Activated CD8-positive, alpha-beta T cell treated with anti-CD3 and anti-CD28 coated beads for 36 hours (primary cell): ENCODE data around the gene PANK4. TPM values are rescaled to one million over a fixed set of nuclear protein-coding genes. Genes with fewer than 3 reads are reported as not detected.

Source experiments
- ATAC-seq: fragments of 200-7000 bp; cut with Tn5 transposase; one replicate; pipeline ENCODE4 v1.10.0; 2021; ENCODE audit warnings: mild to moderate bottlenecking, moderate library complexity
- CTCF ChIA-PET: fragments of 350-600 bp; sonication (Branson Sonifier 250); formaldehyde crosslinking; loops from one replicate; lab custom pipeline; 2021; ENCODE audit warnings: antibody characterized with exemption; lab: Charles Lee
- POLR2A ChIA-PET: fragments of 350-600 bp; sonication (Branson Sonifier 250); formaldehyde crosslinking; loops from one replicate; lab custom pipeline; 2021; ENCODE audit warnings: antibody characterized with exemption; lab: Charles Lee
- DNase-seq: peaks from one replicate; pipeline ENCODE4 v3.0.0-alpha.2; 2020
- H3K27ac Mint-ChIP-seq: one replicate; pipeline ENCODE4 v1.8.0; 2021; ENCODE audit warnings: mild to moderate bottlenecking, mixed read lengths
- H3K27me3 Mint-ChIP-seq: one replicate; pipeline ENCODE4 v1.8.0; 2021; ENCODE audit warnings: mixed read lengths
- H3K36me3 Mint-ChIP-seq: one replicate; pipeline ENCODE4 v1.8.0; 2021; ENCODE audit warnings: low read depth, mixed read lengths
- H3K4me1 Mint-ChIP-seq: one replicate; pipeline ENCODE4 v1.8.0; 2021; ENCODE audit warnings: low read depth, mixed read lengths
- H3K4me3 Mint-ChIP-seq: one replicate; pipeline ENCODE4 v1.8.0; 2021; ENCODE audit warnings: mild to moderate bottlenecking, moderate library complexity, mixed read lengths
- H3K9me3 Mint-ChIP-seq: one replicate; pipeline ENCODE4 v1.8.0; 2021; ENCODE audit warnings: mixed read lengths
- CTCF ChIP-seq: fragments of 200-600 bp; IDR thresholded peaks from one replicate; pipeline ENCODE4 v1.8.0; 2022; ENCODE audit warnings: antibody characterized with exemption, mild to moderate bottlenecking
- intact Hi-C: fragments of 100-400 bp; cut with micrococcal nuclease; formaldehyde crosslinking; loops from one replicate; pipeline ENCODE4 v1.10.0; 2022
- total RNA-seq, 2 experiments: library from RNA; stranded (reverse); gene quantifications; one replicate each; pipeline ENCODE4 v1.2.3, GENCODE V29; 2021

The PANK4 gene
- total RNA-seq, 2 experiments from 2014 or later: 39.0 to 40.6 TPM

DNA sequence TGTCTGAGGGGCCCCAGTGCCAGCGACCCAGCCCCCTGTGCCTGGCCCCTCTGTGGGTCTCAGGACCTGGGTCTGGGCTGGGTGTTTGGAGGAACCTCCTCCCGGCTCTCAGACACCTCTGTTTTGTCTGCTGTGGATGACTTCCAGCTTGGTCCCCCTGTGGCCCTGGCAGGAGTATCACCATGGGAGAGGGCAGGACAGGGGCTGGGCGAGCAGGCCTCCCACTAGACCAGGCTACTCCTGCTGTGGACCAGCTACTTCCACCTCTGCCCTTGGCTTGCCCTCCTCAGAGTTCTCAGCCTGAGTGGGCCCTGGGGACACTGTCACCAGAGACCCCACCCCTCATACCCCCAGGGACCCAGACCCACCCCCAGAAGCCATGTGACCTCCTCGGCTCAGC is 28.5 kb downstream of the PANK4 start:
- H3K27ac Mint-ChIP-seq: no peak overlapping the region
- H3K4me3 Mint-ChIP-seq: no peak overlapping the region
- no peaks in the 10 kb centered on the region for H3K9me3 Mint-ChIP-seq
- no peak for DNase-seq
- no peak for TF ChIP-seq CTCF
- H3K27me3 Mint-ChIP-seq: no peaks in the 10 kb centered on the region
- H3K36me3 Mint-ChIP-seq: no peaks in the 10 kb centered on the region
- ChIA-PET POLR2A (no interaction called here), CTCF (interaction anchor here (1.1 kb wide), 1 partner anchor 323 kb away, joined by 3 read pairs; no protein-coding TSS in a partner anchor)
- peaks cover 45% of the 10 kb centered on the region for H3K4me1 Mint-ChIP-seq
- ATAC-seq: no peak
- intact Hi-C loops: no loop called here

DNA sequence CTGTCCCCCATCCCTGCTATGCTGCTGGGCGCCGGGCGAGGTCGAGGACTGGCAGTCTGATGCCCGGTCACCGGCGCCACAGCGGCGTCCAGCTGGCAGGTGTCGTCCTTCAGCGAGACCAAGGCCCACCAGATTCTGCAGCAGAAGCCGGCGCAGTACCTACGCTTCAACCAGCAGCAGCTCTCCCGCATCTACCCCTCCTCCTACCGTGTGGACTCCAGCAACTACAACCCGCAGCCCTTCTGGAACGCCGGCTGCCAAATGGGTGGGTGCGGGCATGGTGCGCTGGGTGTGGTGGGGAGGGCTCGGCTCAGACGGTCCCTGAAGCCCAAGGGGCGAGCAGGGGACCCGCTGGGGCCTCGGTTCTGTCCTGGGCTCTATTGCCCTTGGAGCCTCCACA is 29.6 kb downstream of the PANK4 start:
- Mint-ChIP-seq H3K9me3 (no peaks in the 10 kb centered on the region), H3K27me3 (no peaks in the 10 kb centered on the region), H3K4me3 (no peak overlapping the region), H3K36me3 (no peaks in the 10 kb centered on the region), H3K4me1 (peaks cover 45% of the 10 kb centered on the region), H3K27ac (no peak overlapping the region)
- no peak for TF ChIP-seq CTCF
- intact Hi-C loops: no loop called here
- ChIA-PET POLR2A (no interaction called here), CTCF (no interaction called here)
- no peak for ATAC-seq
- DNase-seq: no peak

DNA sequence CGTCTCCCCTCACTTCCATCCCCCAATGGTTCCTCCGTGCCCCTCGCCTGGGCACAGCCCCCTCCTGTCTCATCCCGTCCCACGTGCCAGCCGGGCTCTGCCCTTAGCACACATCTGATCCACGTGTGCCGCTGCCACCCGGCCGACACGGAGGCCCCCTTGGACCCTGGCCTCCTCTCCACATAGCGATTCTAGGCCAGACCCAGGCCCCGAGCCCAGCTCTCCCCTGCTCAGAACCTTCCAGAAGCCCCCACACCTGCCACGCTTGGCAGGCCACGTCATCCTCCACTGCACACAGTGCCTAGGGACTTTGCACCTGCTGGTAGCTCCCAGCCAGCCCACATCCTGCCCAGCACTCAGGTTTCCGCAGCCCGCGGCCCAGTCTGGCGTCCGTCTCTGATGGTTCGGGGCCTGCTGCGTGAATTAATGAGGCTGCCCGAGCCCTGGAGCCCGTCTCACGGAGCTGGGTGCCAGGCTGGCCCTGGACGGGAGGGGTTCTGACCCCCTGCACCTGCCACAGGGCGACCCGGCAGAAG is 30.2 kb downstream of the PANK4 start:
- H3K27me3 Mint-ChIP-seq: no peaks in the 10 kb centered on the region
- DNase-seq (peak; percentile 56), ATAC-seq (peak; percentile 46)
- no peak for TF ChIP-seq CTCF
- H3K9me3 Mint-ChIP-seq: no peaks in the 10 kb centered on the region
- H3K4me3 Mint-ChIP-seq: no peak overlapping the region
- no peak overlapping the region for H3K27ac Mint-ChIP-seq
- ChIA-PET POLR2A (no interaction called here), CTCF (no interaction called here)
- H3K36me3 Mint-ChIP-seq: no peaks in the 10 kb centered on the region
- peaks cover 45% of the 10 kb centered on the region for H3K4me1 Mint-ChIP-seq
- intact Hi-C loops: no loop called here

- no peak for TF ChIP-seq CTCF
- H3K4me3 Mint-ChIP-seq: no peak overlapping the region
These were observed 30.9 kb downstream of the PANK4 start for GRCh38 chr1:2495546-2495945.

GRCh38 chr1:2495026-2495425 is 31.4 kb downstream of the PANK4 start:
- intact Hi-C loops: no loop called here
- ATAC-seq (no peak), DNase-seq (no peak)
- no peaks in the 10 kb centered on the region for H3K9me3 Mint-ChIP-seq
- ChIA-PET CTCF (no interaction called here), POLR2A (interaction anchor here (1.2 kb wide), 1 partner anchor 11 kb away, joined by 4 read pairs; no protein-coding TSS in a partner anchor)
- no peak overlapping the region for H3K27ac Mint-ChIP-seq
- peaks cover 40% of the 10 kb centered on the region for H3K4me1 Mint-ChIP-seq
- H3K27me3 Mint-ChIP-seq: no peaks in the 10 kb centered on the region
- no peak for TF ChIP-seq CTCF
- H3K36me3 Mint-ChIP-seq: no peaks in the 10 kb centered on the region
- no peak overlapping the region for H3K4me3 Mint-ChIP-seq

More at GRCh38 chr1:2495546-2495945, 30.9 kb downstream of the PANK4 start:
- Mint-ChIP-seq H3K27me3 (no peaks in the 10 kb centered on the region), H3K9me3 (no peaks in the 10 kb centered on the region), H3K4me1 (peaks cover 45% of the 10 kb centered on the region), H3K27ac (no peak overlapping the region), H3K36me3 (no peaks in the 10 kb centered on the region)
- CTCF ChIA-PET: no interaction called here
- ATAC-seq (no peak), DNase-seq (no peak)
- intact Hi-C loops: no loop called here
- POLR2A ChIA-PET: interaction anchor here (1.2 kb wide), 1 partner anchor 10 kb away, joined by 4 read pairs; no protein-coding TSS in a partner anchor
